Heart left ventricle (tissue), 13 donors: ENCODE results near the gene MUSK.

Source experiments
- CTCF ChIP-seq, 12 donors: fragments of 200-600 bp; sonication (generic) in 4 of 12; IDR thresholded peaks; one replicate each; pipeline versions ENCODE4 v1.5.0 to v1.8.0; 2018 to 2022; ENCODE audit warnings: antibody characterized with exemption in 12 of 12, mild to moderate bottlenecking in 5 of 12
- POLR2A ChIP-seq, 2 donors: fragments of 450-650 bp; IDR thresholded peaks; one replicate each; pipeline ENCODE4 v1.6.1; 2017; ENCODE audit warnings: antibody characterized with exemption in 2 of 2, mild to moderate bottlenecking in 2 of 2, moderate library complexity in 2 of 2
- donor health status: ischemic (EF 13 %, LVEDD 7.1; RV severe dilation, severe dysfunction).
- donor health status: DM: no; HTN: yes; CAD: no.
- donor health status: DM: no; HTN: no; CAD: no.
- donor health status: ischemic (EF 25% LVEDD 6.9; RV normal size, moderate dysfunction).
- donor health status: ischemic (EF 25% LVEDD 5.7; RV mildly dilated, moderate dysfunction).
- donor health status: ischemic (EF 35%, LVEDD 5.7; RV mildly dilated, moderate dysfunction).
- donor health status: nonischemic (EF 11% LVEDD 7.7; RV severe dilation, severe dysfunction).
- donor health status: DM: yes; HTN: yes; CAD: no.
- donor health status: PGD.
- donor health status: ischemic (EF 29% LVEDD 5.4; RV normal size, mild dysfunction).
- donor health status: nonischemic (EF 23%, LVEDD 6.1; RV moderate dilation, normal function).

- no peak for TF ChIP-seq POLR2A (IDR thresholded peaks at IDR 0.05)
- no peak for TF ChIP-seq CTCF (IDR thresholded peaks at IDR 0.05)
Measured at GRCh38 chr9:110691002-110691549, 22.5 kb downstream of the MUSK start.
